Tibial artery (tissue), 4 donors: ENCODE measurements around the gene PBX1.

ENCODE experiments used
- DNase-seq, 2 donors: peaks; one replicate each; pipeline ENCODE4 v3.0.0-alpha.2; 2019
- H3K27ac ChIP-seq, 2 donors: fragments of 200-600 bp; sonication (generic) in 1 of 2; 1 replicate in 1 of 2; 2 replicates in 1 of 2; pipeline ENCODE4 v1.5.1; 2018 to 2019; ENCODE audit warnings: mild to moderate bottlenecking in 1 of 2
- H3K27me3 ChIP-seq, 2 donors: fragments of 200-600 bp; sonication (generic) in 1 of 2; one replicate each; pipeline versions ENCODE4 v1.5.1 to v1.6.0; 2016 to 2019
- H3K36me3 ChIP-seq, 3 donors: fragments of 200-600 bp; sonication (generic) in 2 of 3; one replicate each; pipeline ENCODE4 v1.5.1; 2016 to 2019; ENCODE audit warnings: mild to moderate bottlenecking in 2 of 3
- H3K4me1 ChIP-seq, 4 donors: fragments of 200-600 bp; sonication (generic) in 2 of 4; 1 replicate in 3 of 4; 2 replicates in 1 of 4; pipeline ENCODE4 v1.5.1; 2016 to 2019
- H3K4me3 ChIP-seq, 2 donors: fragments of 200-600 bp; sonication (generic) in 1 of 2; 1 replicate in 1 of 2; 2 replicates in 1 of 2; pipeline ENCODE4 v1.5.1; 2018 to 2019; ENCODE audit warnings: mild to moderate bottlenecking in 2 of 2
- H3K9me3 ChIP-seq, 3 donors: fragments of 200-600 bp; sonication (generic) in 1 of 3; one replicate each; pipeline ENCODE4 v1.5.1; 2016 to 2019
- intact Hi-C: fragments of 100-400 bp; cut with DNase I; formaldehyde crosslinking; loops from one replicate; pipeline ENCODE4 v1.15.0; 2023; ENCODE audit warnings: low total_unique reads
- TF ChIP-seq, protein P1 (sequence below), 2 experiments: fragments of 200-600 bp in 1 of 2; fragments of 450-650 bp in 1 of 2; IDR thresholded peaks; one replicate each; pipeline ENCODE4 v1.5.1; 2017 to 2019; ENCODE audit warnings: antibody characterized with exemption in 2 of 2, mild to moderate bottlenecking in 1 of 2, moderate library complexity in 1 of 2

PBX1 gene

DNA sequence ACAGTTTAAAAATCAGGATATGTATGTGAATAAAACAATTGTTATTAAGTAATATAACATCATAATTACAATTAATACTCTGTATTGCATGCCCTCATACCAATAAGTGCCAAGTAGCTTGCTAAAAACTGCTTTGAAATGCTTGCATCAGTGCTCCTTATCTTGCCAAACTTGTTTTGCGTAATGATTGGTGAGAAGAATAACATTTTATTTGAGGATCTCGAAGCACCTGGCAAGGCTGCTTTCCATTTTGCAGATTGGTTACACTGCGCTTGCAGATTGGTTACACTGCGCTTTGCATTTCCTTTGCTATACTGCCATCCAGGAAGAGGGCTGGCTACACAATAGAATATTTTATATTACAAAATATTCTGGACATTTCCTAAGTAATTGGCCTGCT, 1.7 kb upstream of the PBX1 start:
- TF ChIP-seq, protein P1, sequence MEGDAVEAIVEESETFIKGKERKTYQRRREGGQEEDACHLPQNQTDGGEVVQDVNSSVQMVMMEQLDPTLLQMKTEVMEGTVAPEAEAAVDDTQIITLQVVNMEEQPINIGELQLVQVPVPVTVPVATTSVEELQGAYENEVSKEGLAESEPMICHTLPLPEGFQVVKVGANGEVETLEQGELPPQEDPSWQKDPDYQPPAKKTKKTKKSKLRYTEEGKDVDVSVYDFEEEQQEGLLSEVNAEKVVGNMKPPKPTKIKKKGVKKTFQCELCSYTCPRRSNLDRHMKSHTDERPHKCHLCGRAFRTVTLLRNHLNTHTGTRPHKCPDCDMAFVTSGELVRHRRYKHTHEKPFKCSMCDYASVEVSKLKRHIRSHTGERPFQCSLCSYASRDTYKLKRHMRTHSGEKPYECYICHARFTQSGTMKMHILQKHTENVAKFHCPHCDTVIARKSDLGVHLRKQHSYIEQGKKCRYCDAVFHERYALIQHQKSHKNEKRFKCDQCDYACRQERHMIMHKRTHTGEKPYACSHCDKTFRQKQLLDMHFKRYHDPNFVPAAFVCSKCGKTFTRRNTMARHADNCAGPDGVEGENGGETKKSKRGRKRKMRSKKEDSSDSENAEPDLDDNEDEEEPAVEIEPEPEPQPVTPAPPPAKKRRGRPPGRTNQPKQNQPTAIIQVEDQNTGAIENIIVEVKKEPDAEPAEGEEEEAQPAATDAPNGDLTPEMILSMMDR (IDR thresholded peaks at IDR 0.05) = no peak
- Histone ChIP-seq H3K27me3 (no peaks in the 10 kb centered on the region), H3K4me3 (no peak overlapping the region), H3K36me3 (no peaks in the 10 kb centered on the region), H3K27ac (peak overlapping the region in 1 of 2 donors; percentile 74), H3K9me3 (no peaks in the 10 kb centered on the region), H3K4me1 (peaks cover 0 to 8% (median 0%) of the 10 kb centered on the region in 4 donors)
- intact Hi-C loops = no loop called here
- no peak for DNase-seq

DNA sequence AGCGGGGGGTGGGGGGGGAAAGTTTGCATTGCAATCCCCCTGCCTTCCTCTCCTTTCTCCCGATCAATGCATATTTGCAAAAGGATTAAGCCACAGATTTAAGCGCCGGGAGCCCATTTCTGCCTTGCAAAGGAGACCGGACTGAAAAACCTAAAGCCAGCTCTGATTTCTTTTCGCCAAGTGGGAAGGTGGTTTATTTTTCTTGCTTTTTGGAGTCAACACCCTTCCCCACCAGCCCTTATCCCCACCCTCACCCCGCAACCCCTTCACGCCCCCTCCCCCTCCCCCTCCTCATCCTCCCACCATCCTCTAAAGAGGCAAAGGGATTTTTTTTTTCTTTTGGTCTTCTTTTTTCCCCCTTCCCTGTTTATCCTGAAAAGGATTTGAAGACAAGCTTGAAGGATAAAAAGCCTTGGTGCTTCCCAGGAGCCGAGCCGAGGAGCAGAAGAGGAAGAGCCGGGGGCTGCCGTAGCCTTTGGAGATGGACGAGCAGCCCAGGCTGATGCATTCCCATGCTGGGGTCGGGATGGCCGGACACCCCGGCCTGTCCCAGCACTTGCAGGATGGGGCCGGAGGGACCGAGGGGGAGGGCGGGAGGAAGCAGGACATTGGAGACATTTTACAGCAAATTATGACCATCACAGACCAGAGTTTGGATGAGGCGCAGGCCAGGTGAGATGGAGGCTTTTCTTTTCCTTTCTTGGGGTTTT, 513 bp downstream of the PBX1 start:
- intact Hi-C loops = loop anchor here (2.0 kb wide), 1 partner anchor 35 kb away; no protein-coding TSS in a partner anchor
- peak; percentile 33 to 71 for DNase-seq

GRCh38 chr1:164560121-164560541, 1.1 kb downstream of the PBX1 start:
- H3K9me3 ChIP-seq = no peaks in the 10 kb centered on the region
- H3K4me3 ChIP-seq = peak overlapping the region; percentile 62 to 89
- no peaks in the 10 kb centered on the region for H3K27me3 ChIP-seq
- TF ChIP-seq, protein P1 (IDR thresholded peaks at IDR 0.05) = no peak
- peaks cover 0 to 15% (median 0%) of the 10 kb centered on the region in 4 donors for H3K4me1 ChIP-seq
- intact Hi-C loops = no loop called here
- DNase-seq = no peak
- H3K27ac ChIP-seq = peak overlapping the region; percentile 80 to 88
- H3K36me3 ChIP-seq = no peaks in the 10 kb centered on the region

More for the DNA sequence above, 513 bp downstream of the PBX1 start:
- no peaks in the 10 kb centered on the region for H3K9me3 ChIP-seq
- peak overlapping the region; percentile 62 to 89 for H3K4me3 ChIP-seq
- no peaks in the 10 kb centered on the region for H3K27me3 ChIP-seq
- no peaks in the 10 kb centered on the region for H3K36me3 ChIP-seq
- H3K27ac ChIP-seq = peak overlapping the region; percentile 80 to 88
- peaks cover 0 to 15% (median 0%) of the 10 kb centered on the region in 4 donors for H3K4me1 ChIP-seq
- TF ChIP-seq, protein P1 (IDR thresholded peaks at IDR 0.05) = no peak

DNA sequence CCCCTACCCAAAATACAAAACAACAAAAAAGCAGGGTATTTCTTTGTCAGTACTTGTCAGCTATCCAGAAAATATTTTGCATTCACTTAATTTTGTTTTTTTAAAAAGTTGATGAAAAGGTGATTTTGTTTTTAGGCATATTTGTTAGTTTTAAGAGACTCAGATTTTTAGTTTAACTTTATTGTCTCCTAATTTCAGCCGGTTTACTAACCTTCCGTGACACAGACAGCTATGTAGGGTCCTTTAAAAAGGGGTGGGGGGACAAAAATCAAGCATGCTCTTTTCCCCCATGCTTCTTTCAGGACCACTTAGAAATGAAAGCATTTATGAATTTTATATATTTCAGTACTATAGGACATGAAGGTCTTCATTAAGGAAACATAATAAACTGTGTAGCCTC, 1.6 kb downstream of the PBX1 start:
- DNase-seq = no peak
- TF ChIP-seq, protein P1 (IDR thresholded peaks at IDR 0.05) = no peak
- Histone ChIP-seq H3K27me3 (no peaks in the 10 kb centered on the region), H3K4me1 (peaks cover 0 to 18% (median 0%) of the 10 kb centered on the region in 4 donors), H3K36me3 (no peaks in the 10 kb centered on the region), H3K4me3 (peak overlapping the region; percentile 62 to 89), H3K9me3 (no peaks in the 10 kb centered on the region), H3K27ac (peak overlapping the region; percentile 80 to 88)
- intact Hi-C loops = no loop called here

DNA sequence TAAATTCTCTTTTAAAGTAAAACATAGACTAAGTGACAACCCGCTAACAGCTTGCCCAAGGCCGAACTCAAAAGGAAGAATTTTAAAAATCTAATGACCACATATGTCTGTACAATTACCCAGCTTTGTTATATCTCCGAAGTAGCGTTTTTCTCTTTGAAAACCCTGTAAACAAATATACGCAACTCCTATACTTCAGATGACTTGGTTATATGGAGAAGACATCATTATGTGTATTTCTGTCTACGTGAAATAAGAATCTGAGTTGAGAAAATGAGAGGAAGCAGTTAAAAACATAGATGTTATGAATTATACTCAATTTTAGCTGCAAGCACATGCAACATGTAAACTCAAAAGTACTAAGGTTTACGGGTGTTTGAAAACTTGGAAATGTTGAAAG, 2.0 kb downstream of the PBX1 start:
- Histone ChIP-seq H3K4me1 (peaks cover 0 to 23% (median 0%) of the 10 kb centered on the region in 4 donors), H3K9me3 (no peaks in the 10 kb centered on the region), H3K36me3 (no peaks in the 10 kb centered on the region), H3K27me3 (no peaks in the 10 kb centered on the region), H3K4me3 (peak overlapping the region; percentile 62 to 89), H3K27ac (peak overlapping the region; percentile 80 to 88)
- TF ChIP-seq, protein P1 (IDR thresholded peaks at IDR 0.05) = no peak
- DNase-seq = no peak
- intact Hi-C loops = no loop called here
